SIG-M5 treated with dmso at 0.1 percent for 504 hours (cell line): Measurements from ENCODE around the gene PHACTR3.
"Not testable (repeated sequence)": the region's sequence is repeated elsewhere in the genome, so short reads cannot be mapped to it uniquely, and the experiment has no call there.

Experiments
- DNase-seq: peaks from one replicate; lab custom pipeline; 2025; ENCODE audit not compliant: unreplicated experiment; lab: John Stamatoyannopoulos, UW

The PHACTR3 gene

DNA sequence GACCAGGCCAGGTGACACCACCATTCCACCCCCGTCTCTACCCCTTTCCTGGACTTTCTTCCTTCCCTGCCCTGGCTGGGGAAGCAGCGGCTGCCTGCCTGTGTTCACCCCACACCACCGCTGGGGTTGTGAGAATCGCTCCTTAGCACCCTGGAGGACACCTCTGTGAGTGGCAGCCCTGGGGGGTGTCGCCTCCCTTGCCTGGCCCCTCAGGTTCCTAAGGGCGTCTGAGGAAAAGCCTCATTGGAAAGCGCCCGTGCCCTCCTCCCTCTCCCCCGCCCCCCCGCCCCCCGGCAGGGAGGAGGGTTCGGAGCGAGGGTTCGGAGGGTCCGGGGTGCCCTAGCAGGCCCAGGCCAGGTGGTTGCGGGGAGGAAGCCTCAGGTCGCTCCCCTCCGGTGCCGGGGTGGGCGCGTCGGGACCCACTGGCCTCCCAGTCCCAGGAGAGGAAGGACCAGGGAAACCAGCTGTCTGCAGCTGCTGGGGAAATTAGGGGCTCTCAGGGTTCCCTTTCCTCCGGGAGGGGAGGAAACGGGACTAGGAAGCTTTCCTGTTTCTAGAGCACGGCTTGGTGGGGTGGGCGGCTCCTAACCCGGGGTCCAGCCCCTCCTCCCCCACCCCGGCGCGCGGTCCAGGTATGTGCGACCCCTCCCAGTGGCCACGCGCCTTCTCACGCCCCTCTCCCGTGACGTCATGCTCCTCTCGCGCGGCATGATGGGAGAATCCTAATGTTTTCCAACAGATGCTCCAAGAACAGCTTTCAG lies at the start of gene PHACTR3:
PHACTR3 (plus strand) TSS at position 760 of the 761 bp plus-strand sequence. CDS start 475 bp downstream, outside the sequence.
- DNase-seq, result no peak

GRCh38 chr20:59557733-59558529 lies 46.4 kb upstream of the PHACTR3 start:
- DNase-seq, result not testable (repeated sequence)

GRCh38 chr20:59559024-59559817 lies 45.1 kb upstream of the PHACTR3 start:
- no peak for DNase-seq

DNA sequence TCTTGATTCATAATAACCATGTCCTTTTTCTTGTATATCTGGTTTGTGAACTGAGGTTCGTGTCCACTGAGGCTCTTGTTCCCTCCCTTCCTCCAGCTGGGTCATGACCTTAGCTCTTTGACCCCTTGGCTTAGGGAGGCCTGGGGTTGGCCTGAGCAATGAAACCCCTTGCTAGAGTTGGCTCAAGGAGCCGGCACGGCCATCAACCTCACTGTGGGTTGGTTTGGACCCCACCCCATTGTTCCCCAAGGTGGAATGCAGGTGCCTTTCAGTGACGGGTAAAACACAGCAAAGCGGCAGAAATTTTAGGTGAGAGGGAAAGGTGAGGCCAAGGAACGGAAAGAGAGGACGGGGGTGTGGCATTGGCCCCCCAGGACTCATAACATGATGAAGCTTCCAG lies 44.5 kb upstream of the PHACTR3 start:
- DNase-seq, result no peak

- DNase-seq, result peak; percentile 78
These were observed 43.6 kb upstream of the PHACTR3 start for GRCh38 chr20:59560588-59561227.

DNA sequence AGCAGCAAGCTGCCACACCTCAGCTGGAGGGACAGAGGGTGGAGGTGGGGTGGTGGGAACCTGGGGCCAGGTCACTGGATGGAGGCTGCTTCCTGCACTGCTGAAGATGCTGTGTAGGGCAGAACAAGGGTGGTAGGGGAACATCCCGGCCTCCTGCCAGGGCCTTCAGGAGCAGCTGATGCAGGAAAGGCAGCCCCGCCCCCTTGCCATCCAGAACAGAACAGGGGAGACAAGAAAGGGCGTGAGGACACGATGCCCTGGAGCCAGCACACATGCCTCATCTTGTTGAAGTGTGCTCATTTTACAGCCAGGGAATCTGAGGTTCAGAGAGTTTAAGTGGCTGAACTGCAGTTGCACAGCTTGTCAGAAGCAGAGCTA lies 43.1 kb upstream of the PHACTR3 start:
- no peak for DNase-seq

DNA sequence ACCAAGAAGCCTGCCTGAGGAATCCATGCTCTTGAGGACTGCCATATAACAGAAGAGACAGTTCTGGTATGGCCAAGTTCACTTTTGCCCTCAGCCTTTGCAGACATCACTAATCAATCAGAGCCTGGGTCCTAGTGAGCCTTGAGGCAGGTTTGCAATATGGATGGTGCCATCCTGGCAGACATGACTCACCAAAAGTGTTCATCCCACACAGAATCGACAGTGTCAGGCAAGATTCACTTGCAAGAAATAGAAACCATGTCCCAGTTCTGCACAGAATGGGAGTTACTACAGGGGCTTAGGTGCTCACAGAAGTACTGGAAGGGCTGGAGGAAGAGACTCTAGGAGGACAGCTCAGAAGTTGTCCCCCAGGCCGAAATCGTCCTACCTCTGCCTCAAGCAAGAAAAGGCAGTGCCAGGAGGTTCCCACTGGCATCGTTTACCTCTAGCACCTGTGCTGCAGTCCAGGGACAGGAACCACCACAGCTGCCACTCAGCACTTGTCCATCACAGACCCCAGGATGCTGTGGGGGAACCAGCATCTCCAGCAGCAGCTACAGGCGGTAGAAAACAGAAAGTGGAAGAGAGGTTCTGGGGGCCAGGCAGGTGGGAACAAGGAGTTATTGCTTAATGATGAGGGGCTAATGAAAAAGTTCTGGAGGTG lies 42.6 kb upstream of the PHACTR3 start:
- no peak for DNase-seq

GRCh38 chr20:59564171-59564570 lies 40.2 kb upstream of the PHACTR3 start:
- no peak for DNase-seq

DNA sequence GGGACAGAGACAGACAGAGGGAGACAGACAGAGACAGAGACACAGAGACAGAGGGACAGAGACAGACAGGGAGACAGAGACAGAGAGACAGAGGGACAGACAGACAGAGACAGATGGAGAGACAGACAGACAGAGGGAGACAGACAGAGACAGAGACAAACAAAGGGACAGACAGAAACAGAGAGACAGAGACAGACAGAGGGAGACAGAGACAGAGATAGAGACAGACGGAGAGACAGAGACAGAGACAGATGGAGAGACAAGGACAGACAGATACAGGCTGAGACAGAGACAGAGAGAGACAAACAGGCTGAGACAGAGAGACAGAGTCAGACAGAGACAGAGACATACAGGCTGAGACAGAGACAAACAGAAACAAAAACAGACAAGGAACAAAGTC lies 39.4 kb upstream of the PHACTR3 start:
- DNase-seq, result no peak

- no peak for DNase-seq
These were observed 38.4 kb upstream of the PHACTR3 start for GRCh38 chr20:59565768-59566461.

- DNase-seq, result no peak
These were observed 37.5 kb upstream of the PHACTR3 start for GRCh38 chr20:59566631-59567524.

GRCh38 chr20:59567585-59568508 lies 36.5 kb upstream of the PHACTR3 start:
- no peak for DNase-seq

GRCh38 chr20:59568509-59569024 lies 35.8 kb upstream of the PHACTR3 start:
- DNase-seq, result no peak

- DNase-seq, result no peak
These were observed 35.0 kb upstream of the PHACTR3 start for GRCh38 chr20:59569305-59569704.

DNA sequence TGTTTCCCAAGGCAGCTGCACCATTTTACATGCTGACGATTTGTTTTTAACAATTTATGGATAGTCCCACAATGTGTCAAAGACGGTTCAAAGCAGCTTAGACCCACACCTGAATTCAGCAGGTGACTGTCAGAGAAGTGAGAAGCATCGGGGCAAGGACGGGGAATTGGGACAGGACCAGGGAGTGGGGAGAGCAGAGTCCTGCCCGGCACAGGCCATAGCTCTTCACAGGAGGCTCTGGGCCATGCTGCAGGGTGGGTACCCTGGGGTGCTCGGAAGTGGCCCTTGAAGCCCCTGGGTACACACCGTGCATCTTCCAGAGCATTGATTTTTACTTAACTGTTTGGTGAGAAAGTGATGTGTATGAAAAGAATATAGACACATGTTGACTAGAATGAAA lies 33.2 kb upstream of the PHACTR3 start:
- DNase-seq, result no peak

- peak; percentile 70 for DNase-seq
These were observed 32.6 kb upstream of the PHACTR3 start for GRCh38 chr20:59571551-59572314.

DNA sequence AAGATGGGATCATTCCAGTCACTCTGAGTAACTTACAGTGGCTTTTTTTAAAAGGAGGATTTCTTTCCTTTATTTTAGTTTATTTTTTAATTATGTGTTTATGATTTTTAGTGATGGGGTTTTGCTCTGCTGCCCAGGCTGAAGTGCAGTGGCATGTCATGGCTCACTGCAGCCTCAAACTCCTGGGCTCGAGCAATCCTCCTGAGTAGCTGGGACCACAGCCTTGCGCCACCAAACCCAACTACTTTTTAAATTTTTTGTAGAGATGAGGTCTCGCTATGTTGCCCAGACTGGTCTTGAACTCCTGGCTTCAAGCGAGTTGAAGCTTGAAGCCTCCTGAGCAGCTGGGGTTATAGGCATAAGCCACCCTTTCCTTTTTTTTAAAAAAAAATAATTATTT lies 31.8 kb upstream of the PHACTR3 start:
- no peak for DNase-seq
